ENCODE measurements around the gene MS4A8. TPM values are rescaled to one million over a fixed set of nuclear protein-coding genes. Genes with fewer than 3 reads are reported as not detected.

MS4A8 gene
- total RNA-seq, 1 donor from 2014 or later: not detected

GRCh38 chr11:60763692-60764369, 64.4 kb downstream of the MS4A8 start:
- intact Hi-C loops (cut with micrococcal nuclease): no loop called here
- peaks cover 27% of the 10 kb centered on the region for H3K27me3 Mint-ChIP-seq
- peaks cover 5% of the 10 kb centered on the region for H3K4me1 Mint-ChIP-seq
- no peaks in the 10 kb centered on the region for H3K36me3 Mint-ChIP-seq (ENCODE audit: low read depth)
- peak overlapping the region; percentile 21 for H3K4me3 Mint-ChIP-seq
- DNase-seq: no peak
- H3K27ac Mint-ChIP-seq: no peak overlapping the region
- H3K9me3 Mint-ChIP-seq: no peaks in the 10 kb centered on the region

- intact Hi-C loops (cut with micrococcal nuclease): no loop called here
- Mint-ChIP-seq H3K9me3 (no peaks in the 10 kb centered on the region), H3K36me3 (ENCODE audit: low read depth) (no peaks in the 10 kb centered on the region), H3K27ac (no peak overlapping the region), H3K4me1 (peaks cover 5% of the 10 kb centered on the region), H3K27me3 (peaks cover 18% of the 10 kb centered on the region), H3K4me3 (no peak overlapping the region)
- DNase-seq: no peak
Observed at GRCh38 chr11:60764879-60765278, 65.5 kb downstream of the MS4A8 start.

GRCh38 chr11:60765355-60765754, 65.9 kb downstream of the MS4A8 start:
- no peak overlapping the region for H3K4me3 Mint-ChIP-seq
- intact Hi-C loops (cut with micrococcal nuclease): no loop called here
- H3K9me3 Mint-ChIP-seq: no peaks in the 10 kb centered on the region
- no peaks in the 10 kb centered on the region for H3K36me3 Mint-ChIP-seq (ENCODE audit: low read depth)
- H3K27ac Mint-ChIP-seq: no peak overlapping the region
- H3K4me1 Mint-ChIP-seq: peaks cover 5% of the 10 kb centered on the region
- no peak for DNase-seq
- H3K27me3 Mint-ChIP-seq: peaks cover 13% of the 10 kb centered on the region

Other genes with a start within 250 kb of the MS4A8 start
- not detected in 2 replicates for gene MS4A1, start 243.8 kb upstream of the MS4A8 start, total RNA-seq
- not detected in 2 replicates for gene MS4A12, start 206.8 kb upstream of the MS4A8 start, total RNA-seq
- gene MS4A13, start 184.2 kb upstream of the MS4A8 start, total RNA-seq: not detected in 2 replicates
- not detected in 2 replicates for gene MS4A18, start 25.1 kb downstream of the MS4A8 start, total RNA-seq
- gene MS4A15, start 57.3 kb downstream of the MS4A8 start, total RNA-seq: not detected in 2 replicates
- gene MS4A10, start 85.7 kb downstream of the MS4A8 start, total RNA-seq: not detected in 2 replicates
- 90.0 and 91.3 TPM in 2 replicates for gene CCDC86, start 142.5 kb downstream of the MS4A8 start, total RNA-seq
- 0.14 and 0.19 TPM in 2 replicates for gene PTGDR2, start 156.3 kb downstream of the MS4A8 start, total RNA-seq
- gene ZP1, start 167.9 kb downstream of the MS4A8 start, total RNA-seq: not detected in 2 replicates
- gene PRPF19, start 207.0 kb downstream of the MS4A8 start, total RNA-seq: 219 TPM in 2 replicates
- 144 and 147 TPM in 2 replicates for gene TMEM109, start 214.5 kb downstream of the MS4A8 start, total RNA-seq
- gene TMEM132A, start 224.8 kb downstream of the MS4A8 start, total RNA-seq: 2.3 and 3.5 TPM in 2 replicates